HG03354 (cell line): ENCODE results near the gene ACKR1.

ENCODE experiments used
- ATAC-seq: cut with Tn5 transposase; IDR thresholded peaks from one replicate; pipeline ENCODE4 v1.9.1; 2021; ENCODE audit warnings: mild to moderate bottlenecking; ENCODE audit not compliant: unreplicated experiment, poor library complexity, severe bottlenecking

ACKR1 gene, protein sequence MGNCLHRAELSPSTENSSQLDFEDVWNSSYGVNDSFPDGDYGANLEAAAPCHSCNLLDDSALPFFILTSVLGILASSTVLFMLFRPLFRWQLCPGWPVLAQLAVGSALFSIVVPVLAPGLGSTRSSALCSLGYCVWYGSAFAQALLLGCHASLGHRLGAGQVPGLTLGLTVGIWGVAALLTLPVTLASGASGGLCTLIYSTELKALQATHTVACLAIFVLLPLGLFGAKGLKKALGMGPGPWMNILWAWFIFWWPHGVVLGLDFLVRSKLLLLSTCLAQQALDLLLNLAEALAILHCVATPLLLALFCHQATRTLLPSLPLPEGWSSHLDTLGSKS

DNA sequence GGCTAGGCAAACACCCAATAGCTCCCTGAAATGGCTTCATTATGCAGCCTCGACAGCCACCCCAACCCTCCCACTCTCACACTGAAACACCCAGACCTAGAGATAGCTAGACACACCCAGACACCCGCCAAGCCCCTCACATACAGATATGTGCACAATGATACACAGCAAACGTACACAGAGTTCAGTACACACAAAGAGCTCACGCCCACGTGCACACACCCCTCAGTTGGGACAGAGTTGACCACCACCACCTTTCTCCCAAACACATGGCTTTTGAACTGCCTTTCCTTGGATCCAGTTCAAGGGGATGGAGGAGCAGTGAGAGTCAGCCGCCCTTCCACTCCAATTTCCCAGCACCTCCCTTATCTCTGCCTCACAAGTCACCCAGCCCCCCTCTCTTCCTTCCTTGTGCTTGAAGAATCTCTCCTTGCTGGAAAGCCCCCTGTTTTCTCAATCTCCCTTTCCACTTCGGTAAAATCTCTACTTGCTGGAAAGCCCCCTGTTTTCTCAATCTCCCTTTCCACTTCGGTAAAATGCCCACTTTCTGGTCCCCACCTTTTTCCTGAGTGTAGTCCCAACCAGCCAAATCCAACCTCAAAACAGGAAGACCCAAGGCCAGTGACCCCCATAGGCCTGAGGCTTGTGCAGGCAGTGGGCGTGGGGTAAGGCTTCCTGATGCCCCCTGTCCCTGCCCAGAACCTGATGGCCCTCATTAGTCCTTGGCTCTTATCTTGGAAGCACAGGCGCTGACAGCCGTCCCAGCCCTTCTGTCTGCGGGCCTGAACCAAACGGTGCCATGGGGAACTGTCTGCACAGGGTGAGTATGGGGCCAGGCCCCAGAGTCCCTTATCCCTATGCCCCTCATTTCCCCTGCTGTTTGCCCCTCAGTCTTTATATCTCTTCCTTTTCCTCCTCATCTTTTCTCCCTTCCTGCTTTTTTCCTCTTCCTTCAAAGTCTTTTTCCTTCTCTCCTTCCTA, at the start of gene ACKR1:
ACKR1 (plus strand) TSS at position 715 of the 981 bp plus-strand sequence; CDS start at position 800, 85 bp downstream.
- ATAC-seq, result no peak

DNA sequence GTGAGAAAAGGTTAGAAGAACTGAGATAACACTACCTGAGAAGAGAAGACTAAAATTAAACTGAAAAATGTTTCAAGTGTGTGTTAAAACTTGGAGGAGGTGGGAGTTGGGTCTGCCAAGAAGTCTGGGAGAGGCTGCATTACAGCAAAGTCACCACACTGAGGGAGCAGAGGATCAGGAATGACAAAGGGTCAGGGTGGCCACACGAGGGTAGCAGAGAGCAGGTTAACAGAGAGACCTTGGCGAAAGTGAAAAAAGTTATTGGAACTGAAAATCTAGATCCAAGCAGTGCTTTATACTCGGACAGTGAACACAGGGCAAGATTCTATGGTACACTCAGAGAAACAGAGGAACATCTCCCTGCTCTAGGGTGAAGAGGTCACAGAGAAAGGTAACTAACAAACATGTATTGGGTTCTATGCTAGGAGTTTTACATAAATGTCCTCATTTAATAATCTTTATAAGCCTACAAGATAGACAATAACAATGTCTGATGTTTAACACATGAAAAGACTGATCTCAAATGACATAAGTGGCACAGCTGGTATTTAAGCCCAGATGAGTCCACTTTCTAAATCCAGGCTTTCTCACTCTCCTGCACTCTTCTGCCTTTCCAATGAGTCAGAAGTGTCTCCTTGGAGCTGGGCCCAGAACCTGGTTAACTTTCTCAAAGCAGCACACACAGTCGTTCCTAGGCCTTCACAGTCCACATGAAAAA, 43.5 kb upstream of the ACKR1 start:
- peak; percentile 97 for ATAC-seq

DNA sequence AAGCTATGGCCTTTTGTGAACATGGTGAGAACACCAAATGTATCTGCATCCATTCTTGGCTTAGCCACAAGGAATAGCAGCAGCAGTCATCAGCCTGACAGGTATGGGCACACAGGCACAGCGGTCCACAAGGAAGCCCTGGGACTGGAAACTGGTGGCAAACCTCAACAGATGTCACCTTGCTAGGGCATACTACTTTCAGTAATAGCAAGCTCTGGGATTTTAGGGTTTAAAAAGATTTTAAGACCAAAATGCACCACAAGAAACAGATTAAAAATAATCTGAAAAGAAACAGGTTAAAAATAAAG, 43.0 kb upstream of the ACKR1 start:
- no peak for ATAC-seq

DNA sequence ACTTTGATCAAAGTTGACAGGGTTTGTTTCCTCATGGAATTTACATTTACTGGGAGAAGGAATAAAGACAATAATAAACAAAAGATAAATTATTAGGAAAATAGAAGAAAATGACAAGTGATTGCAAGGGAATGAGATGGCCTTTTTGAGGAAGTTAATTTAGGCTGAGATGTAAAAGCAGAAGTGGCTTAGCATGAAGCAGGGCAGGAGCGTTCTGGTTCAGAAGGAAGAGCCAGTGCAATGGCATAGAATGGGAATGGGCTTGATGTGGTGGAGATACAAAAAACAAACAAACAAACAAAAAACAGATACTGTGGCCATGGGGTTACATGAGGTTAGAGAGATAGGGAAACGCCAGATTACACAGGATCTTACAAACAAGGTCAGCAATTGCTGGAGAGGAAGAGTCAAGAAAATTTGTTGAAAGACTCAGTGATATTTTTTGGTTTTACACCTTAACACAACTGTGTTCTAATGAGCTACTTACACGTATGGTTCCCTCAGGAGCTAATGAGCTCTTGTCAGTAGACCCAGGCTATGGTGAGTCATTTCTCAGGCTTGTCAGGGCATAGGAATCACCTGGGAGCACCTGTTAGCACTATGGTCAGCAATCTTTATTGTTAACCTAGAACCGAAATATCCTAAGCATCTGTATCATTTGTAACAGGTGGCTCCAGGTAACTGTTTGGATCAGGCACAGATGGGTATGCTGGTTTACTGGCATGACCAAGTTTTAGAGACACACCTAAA, 42.0 kb upstream of the ACKR1 start:
- no peak for ATAC-seq

DNA sequence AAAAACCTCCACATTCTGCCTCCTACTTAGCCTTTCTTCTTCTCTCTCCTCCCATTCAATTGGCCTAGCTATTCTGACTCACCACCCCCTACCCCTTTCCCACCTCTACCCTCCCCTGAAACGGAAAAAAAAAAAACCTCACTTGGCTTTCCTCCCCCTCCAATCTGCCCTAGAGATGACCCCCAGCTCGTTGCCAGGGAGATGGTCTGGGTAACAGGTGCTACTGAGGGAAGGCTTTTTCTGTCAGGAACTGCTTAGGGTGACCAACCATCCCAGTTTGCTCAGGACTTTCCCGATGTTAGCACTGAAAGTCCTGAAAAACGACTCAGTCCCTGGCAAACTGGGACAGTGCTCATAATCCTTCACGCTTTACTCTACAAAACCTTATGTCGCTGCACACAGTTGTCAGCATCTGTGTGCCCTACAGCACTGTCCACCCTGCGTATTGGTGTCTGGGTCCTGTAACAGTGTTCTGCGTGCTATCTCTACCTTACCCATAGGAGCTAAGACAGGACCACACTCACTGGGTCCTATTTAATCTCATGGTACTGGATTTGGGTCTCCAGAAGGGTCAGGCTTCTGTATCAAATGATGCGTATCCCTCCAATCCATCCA, 41.0 kb upstream of the ACKR1 start:
- ATAC-seq, result no peak

DNA sequence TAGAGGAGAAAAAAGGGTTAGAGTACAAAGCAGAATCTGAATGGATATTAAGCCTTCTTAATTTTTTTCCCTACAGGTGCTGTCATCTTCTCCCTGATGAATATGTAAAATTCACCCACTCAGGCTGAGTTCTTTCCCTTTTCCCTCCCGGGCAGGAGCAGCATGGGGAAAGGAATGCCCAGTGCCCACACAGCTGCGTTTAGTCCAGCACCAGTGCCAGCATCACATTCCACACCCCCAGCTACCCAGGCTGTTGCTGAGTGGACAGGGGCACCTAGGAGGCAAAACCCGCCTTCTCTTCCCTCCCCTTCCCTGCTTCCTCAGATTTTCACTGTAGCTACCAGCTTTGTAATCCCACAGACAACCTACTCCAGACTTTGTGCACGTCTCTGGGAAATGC, 36.6 kb upstream of the ACKR1 start:
- no peak for ATAC-seq

DNA sequence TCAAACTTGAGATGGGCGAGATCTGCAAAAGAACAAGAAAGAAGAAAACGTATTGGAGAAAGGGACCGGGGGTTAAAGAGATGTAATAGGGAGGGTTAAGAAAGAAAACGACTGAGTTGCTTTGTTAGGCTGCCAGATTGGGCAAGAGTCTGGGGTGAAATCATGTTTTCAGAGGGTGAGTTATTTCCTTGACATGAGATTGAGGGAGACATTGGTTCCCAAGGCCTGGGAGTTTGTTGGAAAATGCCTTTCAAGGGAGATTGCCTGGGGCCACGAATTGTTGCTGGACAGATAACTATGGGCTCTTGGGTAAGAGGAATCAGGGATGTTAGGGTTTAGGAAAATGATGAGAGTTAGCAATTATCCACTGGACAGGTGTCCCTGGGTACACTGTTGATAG, 34.0 kb upstream of the ACKR1 start:
- ATAC-seq, result no peak

DNA sequence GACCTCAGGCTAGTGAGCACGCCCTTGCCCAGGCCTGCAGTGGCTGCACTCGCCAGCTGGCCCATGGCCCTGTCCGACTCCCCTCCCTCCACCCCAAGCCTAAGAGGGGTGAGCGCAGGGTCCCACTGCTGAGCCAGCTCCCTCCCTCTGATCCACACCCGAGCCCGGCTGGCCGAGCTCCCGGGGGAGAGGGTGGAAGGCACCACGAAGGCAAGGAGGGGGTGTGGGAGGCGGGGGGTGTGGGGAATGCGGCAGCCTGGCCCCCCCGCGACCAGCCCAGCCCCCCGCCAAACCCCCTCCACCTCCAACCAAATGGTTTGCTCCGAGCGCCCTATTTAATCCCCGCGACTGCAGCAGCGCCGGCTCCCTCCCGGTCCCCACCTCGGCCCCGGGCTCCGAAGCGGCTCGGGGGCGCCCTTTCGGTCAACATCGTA, 33.4 kb upstream of the ACKR1 start, which contains the start of gene CADM3:
CADM3 (plus strand) TSS at position 362 of the 434 bp plus-strand sequence. CDS start 151 bp downstream, outside the sequence.
- no peak for ATAC-seq

DNA sequence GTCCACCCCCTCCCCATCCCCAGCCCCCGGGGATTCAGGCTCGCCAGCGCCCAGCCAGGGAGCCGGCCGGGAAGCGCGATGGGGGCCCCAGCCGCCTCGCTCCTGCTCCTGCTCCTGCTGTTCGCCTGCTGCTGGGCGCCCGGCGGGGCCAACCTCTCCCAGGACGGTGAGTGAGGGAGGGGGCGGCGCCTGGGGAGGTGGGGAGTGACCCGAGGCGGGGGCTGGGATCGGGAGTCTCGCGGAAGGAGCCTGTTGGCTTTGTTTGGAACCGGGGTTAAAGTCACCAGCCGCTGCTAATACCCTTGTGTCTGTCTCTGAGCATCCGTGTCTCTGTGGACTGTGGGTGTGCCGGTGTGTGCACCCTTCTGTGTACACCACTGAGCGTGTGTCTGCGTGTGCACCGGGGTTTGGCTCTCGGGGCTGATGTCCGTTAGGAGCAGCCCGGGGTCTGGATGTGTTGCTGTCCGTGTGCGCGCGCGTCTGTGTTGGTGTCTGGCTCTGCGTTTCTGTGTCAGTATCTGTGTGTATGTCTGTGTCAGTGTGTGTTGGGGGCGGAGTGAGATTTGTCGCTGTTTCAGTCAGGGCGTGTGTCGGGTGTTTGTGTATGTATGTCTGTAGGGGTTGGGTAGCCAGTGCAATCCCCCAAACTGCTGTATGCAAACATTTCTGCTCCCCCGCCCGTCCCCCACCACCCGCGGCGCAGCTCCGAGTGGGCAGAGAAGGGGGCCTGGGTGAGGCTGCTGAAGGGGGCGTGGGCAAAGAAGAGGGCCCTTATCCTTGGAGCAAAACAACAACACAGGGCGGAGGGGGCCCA, 32.8 kb upstream of the ACKR1 start:
- ATAC-seq, result no peak

DNA sequence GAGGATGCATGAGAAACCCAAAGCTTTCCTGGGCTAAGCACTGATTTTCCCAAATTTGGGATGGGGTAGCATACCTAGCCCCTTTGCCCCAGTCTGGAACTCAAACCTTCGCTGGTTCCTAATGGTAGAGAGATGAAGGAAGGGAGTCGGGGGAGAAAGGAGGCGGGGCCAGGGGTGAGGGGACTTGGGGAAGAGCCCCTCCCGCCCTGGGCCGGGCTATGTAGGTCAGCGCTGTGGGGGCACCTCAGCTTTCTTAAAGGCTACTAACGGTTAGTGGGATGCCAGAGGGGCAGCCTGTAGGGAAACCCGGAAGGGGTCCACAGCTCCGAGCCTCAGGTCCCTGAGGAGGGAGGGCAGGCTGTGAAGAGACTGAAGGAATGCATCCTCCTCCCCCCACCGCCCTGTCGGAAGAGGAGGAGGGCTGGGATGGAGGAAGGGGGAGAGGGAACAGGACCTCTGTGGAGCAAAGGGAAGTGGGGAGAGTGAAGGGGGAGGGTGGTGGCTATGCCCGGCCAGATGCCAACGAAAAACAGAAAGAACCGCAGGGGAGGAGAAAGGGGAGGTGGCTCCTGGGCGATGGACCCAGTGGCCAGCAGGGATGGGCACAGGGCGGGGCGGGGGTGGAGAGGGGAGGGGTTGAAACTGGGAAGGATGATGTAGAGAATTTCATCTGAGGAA, 31.9 kb upstream of the ACKR1 start:
- no peak for ATAC-seq

DNA sequence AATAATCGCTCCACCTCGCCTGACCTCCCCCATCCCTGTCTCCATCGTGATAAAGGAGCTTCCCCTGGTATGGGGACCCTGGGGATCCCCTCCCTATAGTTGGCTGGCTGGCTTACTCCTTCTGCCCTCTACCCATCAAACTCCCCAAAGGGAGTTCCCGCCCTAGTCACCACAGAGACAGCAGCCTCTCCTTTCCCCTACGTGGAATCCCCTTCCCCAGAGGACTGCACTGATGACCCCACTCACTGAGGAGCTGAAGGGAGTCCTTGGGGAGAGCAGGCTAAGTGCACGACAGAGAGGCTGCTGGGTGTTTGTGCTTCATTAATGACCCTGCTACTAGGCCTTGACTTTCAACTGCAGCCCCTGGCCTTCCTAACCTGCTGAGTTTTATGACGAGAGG, 31.4 kb upstream of the ACKR1 start:
- ATAC-seq, result no peak

DNA sequence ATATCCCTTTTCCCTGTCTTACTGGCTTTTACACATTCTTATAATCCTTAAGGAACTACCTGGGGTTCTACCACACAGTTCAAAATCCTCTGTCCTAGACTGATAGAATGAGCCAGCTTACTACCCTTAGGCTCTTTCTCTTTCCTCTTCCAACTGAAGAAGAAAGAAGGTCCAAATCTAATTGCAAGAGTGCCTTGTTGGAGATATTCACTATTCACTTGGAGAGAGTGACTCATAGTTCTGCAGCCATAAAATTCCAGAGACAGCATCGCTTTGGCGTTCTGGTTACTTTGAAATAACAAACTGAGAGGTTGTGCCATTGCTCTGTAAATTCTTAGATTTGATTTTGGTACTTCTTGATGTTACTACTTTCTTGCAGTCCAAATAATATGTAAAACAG, 29.1 kb upstream of the ACKR1 start:
- ATAC-seq, result no peak

DNA sequence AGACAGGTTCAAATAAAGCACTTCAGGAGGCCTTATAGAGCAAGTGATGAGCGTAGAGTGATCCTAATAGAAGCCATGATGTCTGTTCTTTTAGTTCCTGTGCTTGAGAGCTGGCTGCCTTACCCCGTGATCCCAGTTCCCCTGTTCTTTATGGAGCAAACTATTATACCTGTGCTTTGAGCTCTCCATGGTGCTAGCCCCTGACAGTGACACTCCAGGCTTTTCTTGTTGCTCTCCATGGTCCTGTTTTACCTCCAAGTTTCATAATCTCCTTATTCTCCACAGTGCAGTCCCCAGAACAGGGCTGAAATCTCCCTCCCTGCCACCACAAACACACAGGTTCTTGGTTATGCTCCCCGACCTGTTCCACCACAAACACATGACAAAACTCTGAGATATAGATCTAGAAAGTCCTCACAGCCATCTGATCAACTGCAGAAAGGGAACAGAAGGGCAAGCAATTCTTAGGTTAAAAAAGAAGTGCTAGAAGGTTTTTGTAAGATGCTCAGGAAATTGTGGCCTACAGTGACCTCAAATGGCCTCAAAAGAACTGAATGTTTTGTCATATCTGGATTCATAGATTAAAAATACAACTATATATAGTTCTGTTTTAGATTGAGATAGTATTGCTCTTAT, 27.3 kb upstream of the ACKR1 start:
- ATAC-seq, result no peak

DNA sequence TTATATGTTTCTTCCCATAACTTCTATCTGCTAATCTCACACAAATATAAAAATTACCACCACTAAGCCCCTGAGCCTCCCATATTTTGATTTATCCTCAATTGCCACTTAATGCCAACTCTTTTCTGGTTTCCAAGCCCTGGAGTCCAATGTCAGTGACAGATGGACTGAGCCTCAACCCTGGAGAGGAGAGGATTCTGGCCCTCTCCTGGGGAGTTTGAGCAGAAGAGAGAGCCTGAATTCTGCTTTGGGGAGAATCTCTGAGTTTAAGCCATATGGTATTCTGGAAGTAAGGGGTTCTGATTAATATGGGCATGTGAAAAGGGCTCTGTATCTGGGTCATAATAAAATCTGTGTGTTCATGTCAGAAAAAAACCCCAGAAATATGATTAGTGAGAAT, 24.8 kb upstream of the ACKR1 start:
- no peak for ATAC-seq

DNA sequence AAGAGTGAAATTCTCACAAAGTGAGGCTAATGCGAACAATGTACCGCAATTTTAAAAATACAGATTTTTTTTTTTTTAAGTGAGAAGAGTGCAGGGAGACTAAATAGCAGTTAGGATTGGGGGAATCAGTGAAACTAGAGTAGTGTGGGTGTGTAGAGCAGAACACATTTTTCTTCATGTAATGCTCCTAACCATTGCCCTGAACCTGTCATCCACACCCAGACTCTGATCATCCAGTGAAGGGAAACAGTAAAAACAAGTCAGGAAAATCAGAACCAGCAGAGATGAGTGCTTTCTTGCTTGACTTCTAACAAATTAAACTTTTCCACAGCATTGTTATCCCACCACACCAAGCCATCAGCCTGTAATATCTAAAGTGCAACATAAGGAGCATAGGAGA, 24.2 kb upstream of the ACKR1 start:
- no peak for ATAC-seq

DNA sequence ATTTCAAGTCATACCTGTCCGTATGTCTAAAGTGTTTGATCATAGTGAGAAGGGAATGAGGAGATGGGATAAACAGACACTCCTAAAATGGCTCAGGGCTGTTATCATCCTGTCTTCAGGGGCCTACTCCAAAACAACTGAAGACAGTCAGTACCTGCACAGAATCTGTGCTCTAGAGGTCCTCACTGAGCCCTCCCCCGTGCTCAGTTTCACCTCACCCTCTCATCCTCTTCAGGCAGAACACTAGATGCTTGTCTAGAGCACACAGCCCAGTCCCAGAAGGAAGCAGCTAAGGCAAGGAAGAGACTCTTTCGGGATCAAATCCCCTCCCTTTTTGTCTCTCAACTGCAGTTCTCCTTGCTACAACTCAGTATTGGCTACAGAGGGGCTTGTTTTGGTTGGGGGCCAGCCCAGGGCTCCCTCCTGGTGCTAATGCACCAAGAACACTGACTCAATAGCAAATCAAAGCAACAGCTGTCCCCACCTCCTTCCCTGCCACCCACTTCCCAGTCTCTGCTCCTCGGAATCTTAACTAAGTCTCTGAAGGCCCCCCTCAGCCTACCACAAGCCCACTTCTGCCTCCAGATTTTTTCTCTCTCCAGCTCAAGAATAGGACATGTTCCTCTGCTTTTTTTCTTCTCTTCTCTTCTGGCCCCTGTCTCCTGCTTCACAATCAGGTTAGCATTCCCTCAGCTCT, 23.2 kb upstream of the ACKR1 start:
- no peak for ATAC-seq

DNA sequence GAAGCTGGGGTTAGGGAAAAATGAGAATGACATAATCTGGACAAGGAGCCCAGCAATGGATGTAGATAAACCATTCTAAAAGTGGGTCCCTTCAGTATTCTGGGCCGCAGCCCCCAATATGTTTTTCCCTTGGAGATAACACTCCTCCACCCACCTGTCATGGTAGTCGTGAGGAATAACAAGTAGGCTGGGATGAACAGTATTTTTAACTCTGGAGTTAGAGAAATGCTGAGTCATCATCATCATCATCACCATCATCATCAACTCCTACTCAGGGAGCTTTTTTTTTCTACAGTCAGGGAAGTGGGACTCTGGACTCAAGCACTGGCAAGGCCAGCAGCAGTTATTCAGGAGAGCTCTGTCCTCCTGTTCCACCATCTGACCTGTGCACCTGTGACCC, 20.5 kb upstream of the ACKR1 start:
- ATAC-seq, result no peak
